ENCODE measurements around the gene GRIPAP1. TPM values are rescaled to one million over a fixed set of nuclear protein-coding genes. Genes with fewer than 3 reads are reported as not detected.

The GRIPAP1 gene
- total and polyA plus RNA-seq, 2 of the 13 experiments (the other 11 are each of a cell fraction or from before 2014, with no cell fraction given) = 16.1 to 22.6 TPM

DNA sequence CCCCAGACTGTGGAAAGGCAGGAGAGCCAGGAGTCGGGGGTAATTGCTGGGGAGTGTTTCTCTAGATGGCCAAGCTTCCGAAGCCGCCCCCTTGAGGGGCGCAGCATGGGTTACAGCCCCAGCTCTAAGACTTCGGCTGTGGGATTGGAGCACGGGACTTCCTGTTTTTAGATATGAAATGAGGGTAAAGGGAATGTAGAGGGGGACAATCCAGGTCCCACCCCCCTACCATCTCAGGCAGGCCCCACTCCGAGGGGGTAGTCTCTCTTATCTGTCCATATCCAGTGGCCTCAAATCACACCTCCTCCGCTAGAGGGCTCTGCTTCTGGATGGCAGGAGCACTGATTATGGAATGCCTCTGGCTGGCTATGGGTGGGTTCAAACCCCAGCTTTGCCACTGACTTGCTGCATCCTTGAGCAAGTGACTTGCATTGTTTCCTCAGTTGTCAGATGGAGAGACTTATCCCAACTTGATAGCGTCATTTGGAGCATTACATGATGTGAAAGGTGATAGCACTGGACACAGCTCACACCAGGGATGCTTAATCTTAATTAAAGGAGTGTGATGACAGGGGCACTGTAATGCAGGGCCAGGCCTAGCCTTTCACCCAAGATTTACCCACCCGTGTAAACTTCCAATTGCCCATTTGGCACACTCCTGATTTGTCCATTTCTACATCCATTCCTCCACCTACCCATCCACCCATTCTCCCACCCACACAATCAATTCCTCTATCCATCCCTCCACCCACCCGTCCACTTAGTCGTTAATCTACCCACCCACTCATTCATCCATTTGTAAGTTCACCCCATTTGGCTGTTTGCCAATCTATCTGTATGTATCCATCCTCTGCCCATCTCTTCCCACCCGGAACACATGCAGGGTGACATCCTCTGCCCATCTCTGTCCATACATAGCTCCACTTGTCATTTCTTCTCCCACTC, 29.6 kb downstream of the GRIPAP1 start (continued):
- no peak for TF ChIP-seq ZBTB26 (CRISPR knock-in tag; IDR thresholded peaks at IDR 0.05; ENCODE audit: borderline replicate concordance)
- TF ChIP-seq ZNF670 (CRISPR knock-in tag; IDR thresholded peaks at IDR 0.05; ENCODE audit: borderline replicate concordance) = no peak
- no peak for TF ChIP-seq ZNF644 (CRISPR knock-in tag; IDR thresholded peaks at IDR 0.05; ENCODE audit: low read depth)
- no peak for TF ChIP-seq NFAT5 (CRISPR knock-in tag; IDR thresholded peaks at IDR 0.05)
- TF ChIP-seq, protein P1, sequence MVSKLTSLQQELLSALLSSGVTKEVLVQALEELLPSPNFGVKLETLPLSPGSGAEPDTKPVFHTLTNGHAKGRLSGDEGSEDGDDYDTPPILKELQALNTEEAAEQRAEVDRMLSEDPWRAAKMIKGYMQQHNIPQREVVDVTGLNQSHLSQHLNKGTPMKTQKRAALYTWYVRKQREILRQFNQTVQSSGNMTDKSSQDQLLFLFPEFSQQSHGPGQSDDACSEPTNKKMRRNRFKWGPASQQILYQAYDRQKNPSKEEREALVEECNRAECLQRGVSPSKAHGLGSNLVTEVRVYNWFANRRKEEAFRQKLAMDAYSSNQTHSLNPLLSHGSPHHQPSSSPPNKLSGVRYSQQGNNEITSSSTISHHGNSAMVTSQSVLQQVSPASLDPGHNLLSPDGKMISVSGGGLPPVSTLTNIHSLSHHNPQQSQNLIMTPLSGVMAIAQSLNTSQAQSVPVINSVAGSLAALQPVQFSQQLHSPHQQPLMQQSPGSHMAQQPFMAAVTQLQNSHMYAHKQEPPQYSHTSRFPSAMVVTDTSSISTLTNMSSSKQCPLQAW (CRISPR knock-in tag; IDR thresholded peaks at IDR 0.05) = no peak
